Ectodermal cell (in vitro differentiated cells): ENCODE measurements around the gene KCNQ1.

Experiments used
- H3K27ac ChIP-seq: 2 replicates; pipeline ENCODE4 v1.7.0; 2013; ENCODE audit warnings: mild to moderate bottlenecking, low read depth, low read length; ENCODE audit not compliant: insufficient read depth, poor library complexity, severe bottlenecking
- H3K27me3 ChIP-seq: 2 replicates; pipeline ENCODE4 v1.7.0; 2013; ENCODE audit warnings: mild to moderate bottlenecking, low read length; ENCODE audit not compliant: insufficient read depth, control insufficient read depth, poor library complexity, severe bottlenecking
- H3K36me3 ChIP-seq: one replicate; pipeline ENCODE4 v1.7.0; 2013; ENCODE audit warnings: low read length; ENCODE audit not compliant: control insufficient read depth, insufficient read depth
- H3K4me1 ChIP-seq: one replicate; pipeline ENCODE4 v1.7.0; 2013; ENCODE audit warnings: low read length; ENCODE audit not compliant: control insufficient read depth, insufficient read depth
- H3K4me3 ChIP-seq: 2 replicates; pipeline ENCODE4 v1.7.0; 2013; ENCODE audit warnings: low read depth, low read length, control low read depth; ENCODE audit not compliant: insufficient read depth
- H3K9me3 ChIP-seq: 2 replicates; pipeline ENCODE4 v1.7.0; 2013; ENCODE audit warnings: mild to moderate bottlenecking, low read length, moderate library complexity; ENCODE audit not compliant: control insufficient read depth
- WGBS, 2 experiments: methylation state at CpG; one replicate each; pipeline ENCODE4 v1.1.7; 2013; ENCODE audit warnings: missing lambda C conversion rate in 2 of 2; 5-methylcytosine and 5-hydroxymethylcytosine counted together

The KCNQ1 gene

GRCh38 chr11:2678396-2678795 lies 233.6 kb downstream of the KCNQ1 start:
- Histone ChIP-seq H3K4me3 (no peak overlapping the region), H3K27ac (no peak overlapping the region), H3K9me3 (no peaks in the 10 kb centered on the region), H3K4me1 (peaks cover 14% of the 10 kb centered on the region), H3K36me3 (no peaks in the 10 kb centered on the region), H3K27me3 (no peaks in the 10 kb centered on the region)
- 78 to 81% methylated on average over 1 of the region's 1 CpG for WGBS, 2 experiments

GRCh38 chr11:2679011-2679676 lies 234.3 kb downstream of the KCNQ1 start:
- H3K9me3 ChIP-seq = no peaks in the 10 kb centered on the region
- H3K36me3 ChIP-seq = no peaks in the 10 kb centered on the region
- H3K4me3 ChIP-seq = no peak overlapping the region
- peaks cover 11% of the 10 kb centered on the region for H3K4me1 ChIP-seq
- H3K27me3 ChIP-seq = no peaks in the 10 kb centered on the region
- 96 to 99% methylated on average over 2 of the region's 2 CpGs for WGBS, 2 experiments
- H3K27ac ChIP-seq = no peak overlapping the region

DNA sequence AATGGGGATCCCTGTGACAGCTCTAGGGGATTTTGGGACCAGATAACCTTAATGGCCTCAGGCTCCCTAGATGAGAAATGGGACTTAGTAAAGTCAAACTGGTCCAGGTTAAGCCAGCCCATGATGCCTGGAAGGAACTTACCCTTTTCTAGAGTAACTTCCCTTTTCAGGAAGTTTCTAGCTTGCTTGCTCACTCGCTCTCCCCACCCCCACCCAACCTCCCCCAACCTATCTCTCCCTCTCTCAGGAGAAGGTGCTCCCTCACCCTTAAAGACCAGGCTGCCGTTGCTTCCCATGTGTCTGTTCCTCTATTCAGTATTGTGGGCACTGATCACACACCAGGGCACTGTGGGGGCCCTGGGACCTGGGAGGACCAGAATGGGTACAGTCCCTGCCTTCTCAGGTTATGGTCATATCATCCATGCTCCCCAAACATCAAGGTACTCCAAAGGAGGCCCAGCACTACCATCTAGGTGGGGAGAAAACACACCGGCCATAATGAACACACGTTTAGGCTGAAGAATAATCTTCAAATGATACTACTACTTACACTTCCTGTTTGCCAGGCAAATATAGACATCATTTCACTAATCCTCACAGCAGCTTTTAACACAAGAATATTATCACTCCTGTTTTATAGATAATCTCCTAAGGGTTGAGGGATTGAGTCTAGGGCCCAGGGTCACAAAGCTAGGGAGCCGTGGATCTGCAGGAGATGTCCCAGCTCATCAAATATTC lies 236.8 kb downstream of the KCNQ1 start:
- Histone ChIP-seq H3K36me3 (no peaks in the 10 kb centered on the region), H3K27me3 (no peaks in the 10 kb centered on the region), H3K4me1 (no peaks in the 10 kb centered on the region), H3K4me3 (no peak overlapping the region), H3K9me3 (no peaks in the 10 kb centered on the region), H3K27ac (no peak overlapping the region)
- WGBS, 2 experiments = 92 to 93% methylated on average over 5 of the region's 5 CpGs

- H3K27me3 ChIP-seq = no peaks in the 10 kb centered on the region
- H3K4me1 ChIP-seq = peaks cover 14% of the 10 kb centered on the region
- no peaks in the 10 kb centered on the region for H3K9me3 ChIP-seq
- no peaks in the 10 kb centered on the region for H3K36me3 ChIP-seq
- WGBS, 2 experiments = 93 to 96% methylated on average over 3 to 4 of the region's 4 CpGs
- no peak overlapping the region for H3K27ac ChIP-seq
- H3K4me3 ChIP-seq = no peak overlapping the region
Observed at GRCh38 chr11:2683806-2684205, 239.0 kb downstream of the KCNQ1 start.

GRCh38 chr11:2684581-2684980 lies 239.8 kb downstream of the KCNQ1 start:
- Histone ChIP-seq H3K4me3 (no peak overlapping the region), H3K9me3 (no peaks in the 10 kb centered on the region), H3K36me3 (no peaks in the 10 kb centered on the region), H3K27me3 (no peaks in the 10 kb centered on the region), H3K4me1 (peaks cover 18% of the 10 kb centered on the region), H3K27ac (no peak overlapping the region)
- WGBS, 2 experiments = 92 to 95% methylated on average over 1 of the region's 1 CpG

- no peak overlapping the region for H3K4me3 ChIP-seq
- H3K36me3 ChIP-seq = no peaks in the 10 kb centered on the region
- H3K4me1 ChIP-seq = peaks cover 18% of the 10 kb centered on the region
- no peak overlapping the region for H3K27ac ChIP-seq
- H3K27me3 ChIP-seq = no peaks in the 10 kb centered on the region
- no peaks in the 10 kb centered on the region for H3K9me3 ChIP-seq
- 90 to 93% methylated on average over 6 of the region's 6 CpGs for WGBS, 2 experiments
Observed at GRCh38 chr11:2685051-2685450, 240.2 kb downstream of the KCNQ1 start.

GRCh38 chr11:2685566-2686359 lies 241.0 kb downstream of the KCNQ1 start:
- Histone ChIP-seq H3K27ac (no peak overlapping the region), H3K4me3 (no peak overlapping the region), H3K9me3 (no peaks in the 10 kb centered on the region), H3K27me3 (no peaks in the 10 kb centered on the region), H3K4me1 (peaks cover 18% of the 10 kb centered on the region), H3K36me3 (no peaks in the 10 kb centered on the region)
- 95% methylated on average over 13 of the region's 13 CpGs for WGBS, 2 experiments

DNA sequence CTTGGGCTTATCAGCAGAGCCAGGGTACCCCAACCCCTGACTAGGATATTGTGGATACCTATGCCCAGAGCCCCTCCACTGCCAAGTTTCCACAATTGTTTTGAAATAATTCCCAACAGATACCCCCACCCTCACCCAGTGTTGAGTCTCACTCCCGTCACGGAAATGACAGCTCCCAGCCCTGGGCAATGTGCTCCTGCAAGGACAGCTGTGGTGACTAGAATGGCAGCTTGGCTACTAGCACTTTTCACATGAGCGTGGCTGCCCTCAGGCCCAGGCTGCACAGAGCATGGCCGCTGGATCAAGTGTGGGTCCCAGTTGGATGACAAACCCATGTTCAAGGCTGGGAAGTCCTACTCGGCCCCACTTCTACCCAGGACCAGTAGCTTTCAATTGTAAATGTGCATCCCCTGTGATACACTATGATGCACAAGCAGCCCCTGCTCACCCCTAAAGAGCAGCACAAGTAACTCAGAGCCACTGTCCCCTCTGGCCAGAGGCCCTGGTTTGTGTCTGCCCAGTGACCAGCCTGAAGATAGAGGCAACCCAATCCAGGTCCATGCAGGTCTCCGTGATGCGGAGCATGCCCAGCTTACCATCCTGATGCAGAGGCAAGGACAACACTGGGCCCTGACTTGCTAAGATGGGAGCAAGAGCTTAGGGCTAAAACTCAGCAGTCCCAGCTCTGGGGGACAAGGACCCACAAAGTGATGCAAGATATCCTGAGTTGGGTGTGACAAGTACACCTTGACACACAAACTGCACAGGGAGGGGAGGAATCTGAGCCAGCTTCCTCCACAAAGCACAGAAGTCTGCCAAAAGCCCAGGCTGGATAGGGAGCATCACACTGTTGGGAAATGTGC lies 241.8 kb downstream of the KCNQ1 start:
- H3K27me3 ChIP-seq = no peaks in the 10 kb centered on the region
- H3K9me3 ChIP-seq = no peaks in the 10 kb centered on the region
- 91% methylated on average over 7 of the region's 7 CpGs for WGBS, 2 experiments
- no peak overlapping the region for H3K4me3 ChIP-seq
- H3K27ac ChIP-seq = no peak overlapping the region
- no peaks in the 10 kb centered on the region for H3K36me3 ChIP-seq
- peaks cover 26% of the 10 kb centered on the region for H3K4me1 ChIP-seq

DNA sequence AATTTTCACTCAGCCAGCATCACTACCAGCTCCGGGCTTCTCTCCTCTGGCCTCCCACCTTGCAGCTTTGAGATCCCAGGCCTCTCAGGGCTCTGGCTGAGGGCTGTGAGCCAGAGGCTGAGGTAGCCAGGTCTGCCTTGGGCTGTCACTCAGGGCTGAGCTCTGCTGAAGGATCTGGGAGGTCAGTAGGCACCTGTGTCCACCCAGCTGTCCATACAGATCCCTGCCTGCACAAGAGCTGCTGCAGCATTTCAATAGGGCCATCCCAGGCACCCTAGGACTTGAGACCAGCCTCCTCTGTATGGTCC lies 242.4 kb downstream of the KCNQ1 start:
- Histone ChIP-seq H3K27ac (no peak overlapping the region), H3K4me1 (peaks cover 30% of the 10 kb centered on the region), H3K36me3 (no peaks in the 10 kb centered on the region), H3K27me3 (no peaks in the 10 kb centered on the region), H3K9me3 (no peaks in the 10 kb centered on the region), H3K4me3 (no peak overlapping the region)
- WGBS, 2 experiments = 71 to 91% methylated on average over 1 of the region's 1 CpG
